Measurements from ENCODE around the gene NTNG1. TPM values are rescaled to one million over a fixed set of nuclear protein-coding genes. Genes with fewer than 3 reads are reported as not detected.
"Not testable (repeated sequence)": the region's sequence is repeated elsewhere in the genome, so short reads cannot be mapped to it uniquely, and the experiment has no call there.

NTNG1 gene
- total RNA-seq, 2 donors from 2014 or later: 0.26 to 4.9 TPM

DNA sequence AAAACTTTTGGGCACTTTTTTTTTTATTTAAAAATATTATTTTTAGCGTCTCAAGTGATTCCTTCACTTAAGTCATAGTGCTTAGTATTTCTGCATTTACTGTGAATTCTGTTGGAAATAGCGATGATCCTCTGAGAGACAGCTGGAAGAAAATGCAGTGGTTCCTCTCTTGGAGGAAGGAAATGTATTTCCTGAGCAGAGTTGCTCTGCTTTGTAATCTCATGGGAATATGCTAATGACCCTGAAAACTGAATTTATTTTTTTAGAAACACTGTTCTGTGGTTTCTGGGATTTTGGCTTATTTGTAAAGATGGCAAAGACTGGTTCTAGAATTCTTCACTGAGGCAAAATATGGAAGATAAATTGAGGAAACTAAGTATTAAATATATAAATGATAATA is 88.9 kb downstream of the NTNG1 start:
- ATAC-seq: no peak
- no peak overlapping the region for H3K27ac ChIP-seq
- no peaks in the 10 kb centered on the region for H3K4me1 ChIP-seq
- no peak for DNase-seq
- H3K36me3 ChIP-seq (replicated peaks in 1 of 2; ENCODE audit: insufficient read depth in 1 of 2, low read depth in 2 of 2): no peaks in the 10 kb centered on the region
- no peak for TF ChIP-seq POLR2A (IDR thresholded peaks at IDR 0.05)
- no peak overlapping the region for H3K4me3 ChIP-seq
- WGBS, 2 donors: 66 to 67% methylated on average over 2 of the region's 2 CpGs
- intact Hi-C loops (cut with DNase I): no loop called here
- H3K9me3 ChIP-seq: no peaks in the 10 kb centered on the region
- no peaks in the 10 kb centered on the region for H3K27me3 ChIP-seq

- ATAC-seq: no peak
- no peak overlapping the region for H3K27ac ChIP-seq
- H3K36me3 ChIP-seq (replicated peaks in 1 of 2; ENCODE audit: insufficient read depth in 1 of 2, low read depth in 2 of 2): no peaks in the 10 kb centered on the region
- no peak overlapping the region for H3K4me3 ChIP-seq
- intact Hi-C loops (cut with DNase I): no loop called here
- no peaks in the 10 kb centered on the region for H3K4me1 ChIP-seq
- DNase-seq: no peak
- WGBS, 2 donors: 65 to 81% methylated on average over 2 of the region's 2 CpGs
- TF ChIP-seq POLR2A (IDR thresholded peaks at IDR 0.05) (no peak), CTCF (IDR thresholded peaks at IDR 0.05) (no peak)
- no peaks in the 10 kb centered on the region for H3K27me3 ChIP-seq
- H3K9me3 ChIP-seq: no peaks in the 10 kb centered on the region
Observed at GRCh38 chr1:107230121-107230520, 89.3 kb downstream of the NTNG1 start.

GRCh38 chr1:107231291-107231690 is 90.5 kb downstream of the NTNG1 start:
- Histone ChIP-seq H3K4me3 (no peak overlapping the region), H3K9me3 (no peaks in the 10 kb centered on the region), H3K27me3 (no peaks in the 10 kb centered on the region), H3K27ac (no peak overlapping the region), H3K4me1 (no peaks in the 10 kb centered on the region), H3K36me3 (replicated peaks in 1 of 2; ENCODE audit: insufficient read depth in 1 of 2, low read depth in 2 of 2) (no peaks in the 10 kb centered on the region)
- DNase-seq (no peak), ATAC-seq (no peak)
- intact Hi-C loops (cut with DNase I): no loop called here
- 82 to 85% methylated on average over 2 of the region's 2 CpGs for WGBS, 2 donors
- no peak for TF ChIP-seq CTCF (IDR thresholded peaks at IDR 0.05)
- TF ChIP-seq POLR2A (IDR thresholded peaks at IDR 0.05): no peak

GRCh38 chr1:107232426-107232825 is 91.6 kb downstream of the NTNG1 start:
- WGBS, 2 donors: 39 to 50% methylated on average over 2 of the region's 2 CpGs
- no peak for ATAC-seq
- Histone ChIP-seq H3K27me3 (no peaks in the 10 kb centered on the region), H3K4me1 (no peaks in the 10 kb centered on the region), H3K36me3 (replicated peaks in 1 of 2; ENCODE audit: insufficient read depth in 1 of 2, low read depth in 2 of 2) (no peaks in the 10 kb centered on the region), H3K9me3 (peaks cover 0 to 8% (median 0%) of the 10 kb centered on the region in 3 donors), H3K27ac (no peak overlapping the region), H3K4me3 (no peak overlapping the region)
- intact Hi-C loops (cut with DNase I): no loop called here
- TF ChIP-seq POLR2A (IDR thresholded peaks at IDR 0.05): no peak
- no peak for TF ChIP-seq CTCF (IDR thresholded peaks at IDR 0.05)
- DNase-seq: no peak

- H3K27ac ChIP-seq; H3K4me3 ChIP-seq; H3K4me1 ChIP-seq; H3K27me3 ChIP-seq; H3K36me3 ChIP-seq (replicated peaks in 1 of 2; ENCODE audit: insufficient read depth in 1 of 2, low read depth in 2 of 2); DNase-seq; intact Hi-C loops (cut with DNase I); ATAC-seq: not testable (repeated sequence)
- H3K9me3 ChIP-seq: peaks cover 0 to 12% (median 0%) of the 10 kb centered on the region in 3 donors
- WGBS, 2 donors: 82 to 89% methylated on average over 3 of the region's 3 CpGs
Observed at GRCh38 chr1:107236760-107237159, 95.9 kb downstream of the NTNG1 start.

DNA sequence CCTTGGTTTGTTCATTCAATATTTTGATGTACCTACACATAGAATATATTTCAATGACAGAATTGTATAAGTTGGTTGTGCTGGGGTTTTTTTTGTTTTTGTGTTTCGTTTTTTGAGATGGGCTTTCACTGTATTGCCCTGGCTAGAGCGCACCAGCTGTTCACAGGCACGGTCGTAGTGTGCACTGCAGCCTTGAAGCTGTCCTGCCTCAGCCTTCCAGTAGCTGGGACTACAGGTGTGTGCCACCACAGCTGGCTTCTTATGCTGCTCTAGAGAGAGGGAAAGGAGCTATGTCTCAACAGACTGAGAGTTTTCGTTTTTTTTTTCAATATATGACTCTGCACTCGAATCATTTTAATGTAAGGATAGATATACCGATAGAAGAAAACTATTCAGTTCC is 102.6 kb downstream of the NTNG1 start:
- no peak for ATAC-seq
- H3K4me1 ChIP-seq: no peaks in the 10 kb centered on the region
- H3K27ac ChIP-seq: no peak overlapping the region
- intact Hi-C loops (cut with DNase I): no loop called here
- WGBS, 2 donors: 66 to 75% methylated on average over 7 of the region's 7 CpGs
- no peak for TF ChIP-seq CTCF (IDR thresholded peaks at IDR 0.05)
- no peak for TF ChIP-seq POLR2A (IDR thresholded peaks at IDR 0.05)
- H3K36me3 ChIP-seq (replicated peaks in 1 of 2; ENCODE audit: insufficient read depth in 1 of 2, low read depth in 2 of 2): no peaks in the 10 kb centered on the region
- H3K27me3 ChIP-seq: no peaks in the 10 kb centered on the region
- no peaks in the 10 kb centered on the region for H3K9me3 ChIP-seq
- no peak overlapping the region for H3K4me3 ChIP-seq
- DNase-seq: no peak
